Right atrium auricular region (tissue), 2 donors: ENCODE data around the gene AEBP2. TPM values are rescaled to one million over a fixed set of nuclear protein-coding genes. Genes with fewer than 3 reads are reported as not detected.
"Not testable (repeated sequence)": the region's sequence is repeated elsewhere in the genome, so short reads cannot be mapped to it uniquely, and the experiment has no call there.

ENCODE experiments used
- DNase-seq: peaks from one replicate; pipeline ENCODE4 v3.0.0-alpha.2; 2019; ENCODE audit warnings: low spot score
- H3K27ac ChIP-seq, 2 donors: fragments of 200-600 bp; sonication (generic); 1 replicate in 1 of 2; 2 replicates in 1 of 2; pipeline ENCODE4 v1.5.1; 2016 to 2019
- H3K27me3 ChIP-seq, 2 donors: fragments of 200-600 bp; sonication (generic); one replicate each; pipeline versions ENCODE4 v1.5.1 to v1.6.0; 2017 to 2019
- H3K36me3 ChIP-seq: fragments of 200-600 bp; sonication (generic); one replicate; pipeline ENCODE4 v1.5.1; 2016
- H3K4me1 ChIP-seq, 2 donors: fragments of 200-600 bp; sonication (generic); one replicate each; pipeline versions ENCODE4 v1.5.1 to v1.6.0; 2017 to 2019
- H3K4me3 ChIP-seq, 2 donors: fragments of 200-600 bp; sonication (generic); 1 replicate in 1 of 2; 2 replicates in 1 of 2; pipeline ENCODE4 v1.5.1; 2017 to 2019; ENCODE audit warnings: mild to moderate bottlenecking in 1 of 2, moderate library complexity in 1 of 2
- H3K9me3 ChIP-seq, 2 donors: fragments of 200-600 bp; sonication (generic); one replicate each; pipeline ENCODE4 v1.5.1; 2019
- CTCF ChIP-seq, 2 donors: fragments of 200-600 bp; sonication (generic); IDR thresholded peaks; one replicate each; pipeline ENCODE4 v1.5.1; 2019; ENCODE audit warnings: antibody characterized with exemption in 2 of 2
- total RNA-seq, 2 donors: library from RNA; depleted of rRNA; stranded (reverse); fragments of >200 nt; gene quantifications; one replicate each; pipeline ENCODE4 v1.1.0, GENCODE V29; 2016

The AEBP2 gene
- total RNA-seq, 2 donors from 2014 or later: 14.2 to 15.4 TPM

- Histone ChIP-seq H3K27me3 (no peaks in the 10 kb centered on the region), H3K4me1 (peaks cover 0 to 5% of the 10 kb centered on the region in 2 donors), H3K9me3 (no peaks in the 10 kb centered on the region), H3K4me3 (no peak overlapping the region), H3K27ac (no peak overlapping the region), H3K36me3 (no peaks in the 10 kb centered on the region)
- no peak for DNase-seq
- TF ChIP-seq CTCF (IDR thresholded peaks at IDR 0.05): no peak
These were observed 23.7 kb upstream of the AEBP2 start for GRCh38 chr12:19415563-19415962.

GRCh38 chr12:19419086-19419485, 20.2 kb upstream of the AEBP2 start:
- no peak for TF ChIP-seq CTCF (IDR thresholded peaks at IDR 0.05)
- Histone ChIP-seq H3K27ac (no peak overlapping the region), H3K4me1 (no peaks in the 10 kb centered on the region), H3K4me3 (no peak overlapping the region), H3K9me3 (no peaks in the 10 kb centered on the region), H3K27me3 (no peaks in the 10 kb centered on the region), H3K36me3 (no peaks in the 10 kb centered on the region)
- no peak for DNase-seq

- H3K36me3 ChIP-seq: no peaks in the 10 kb centered on the region
- H3K4me3 ChIP-seq: no peak overlapping the region
- H3K27ac ChIP-seq: no peak overlapping the region
- no peak for TF ChIP-seq CTCF (IDR thresholded peaks at IDR 0.05)
- no peaks in the 10 kb centered on the region for H3K4me1 ChIP-seq
- no peaks in the 10 kb centered on the region for H3K27me3 ChIP-seq
- peaks cover 0 to 7% of the 10 kb centered on the region in 2 donors for H3K9me3 ChIP-seq
- DNase-seq: no peak
These were observed 17.6 kb upstream of the AEBP2 start for GRCh38 chr12:19421503-19422282.

- no peak overlapping the region for H3K4me3 ChIP-seq
- H3K4me1 ChIP-seq: no peaks in the 10 kb centered on the region
- no peak overlapping the region for H3K27ac ChIP-seq
- no peaks in the 10 kb centered on the region for H3K36me3 ChIP-seq
- H3K9me3 ChIP-seq: peaks cover 0 to 8% of the 10 kb centered on the region in 2 donors
- DNase-seq: no peak
- no peak for TF ChIP-seq CTCF (IDR thresholded peaks at IDR 0.05)
- no peaks in the 10 kb centered on the region for H3K27me3 ChIP-seq
These were observed 15.9 kb upstream of the AEBP2 start for GRCh38 chr12:19423166-19423930.

- Histone ChIP-seq H3K27ac (no peak overlapping the region), H3K36me3 (no peaks in the 10 kb centered on the region), H3K27me3 (no peaks in the 10 kb centered on the region), H3K4me1 (no peaks in the 10 kb centered on the region), H3K9me3 (peaks cover 0 to 8% of the 10 kb centered on the region in 2 donors), H3K4me3 (no peak overlapping the region)
- TF ChIP-seq CTCF (IDR thresholded peaks at IDR 0.05): no peak
- no peak for DNase-seq
These were observed 11.0 kb upstream of the AEBP2 start for GRCh38 chr12:19428246-19428645.

GRCh38 chr12:19429491-19429890, 9.8 kb upstream of the AEBP2 start:
- not testable (repeated sequence) for DNase-seq, H3K27ac ChIP-seq, H3K36me3 ChIP-seq, H3K4me3 ChIP-seq, H3K9me3 ChIP-seq, H3K27me3 ChIP-seq, H3K4me1 ChIP-seq
